ENCODE results near the gene ITGB6.

The ITGB6 gene

GRCh38 chr2:160085662-160086061, 114.4 kb downstream of the ITGB6 start:
- DNase-seq, result no peak

- DNase-seq, result no peak
Observed at GRCh38 chr2:160077912-160078810, 121.9 kb downstream of the ITGB6 start.

GRCh38 chr2:160076914-160077313, 123.2 kb downstream of the ITGB6 start:
- no peak for DNase-seq

GRCh38 chr2:160076241-160076640, 123.8 kb downstream of the ITGB6 start:
- no peak for DNase-seq

GRCh38 chr2:160075171-160075570, 124.9 kb downstream of the ITGB6 start:
- DNase-seq, result no peak

- no peak for DNase-seq
Observed at GRCh38 chr2:160073284-160073888, 126.7 kb downstream of the ITGB6 start.

GRCh38 chr2:160068906-160069305, 131.2 kb downstream of the ITGB6 start:
- no peak for DNase-seq

- no peak for DNase-seq
Observed at GRCh38 chr2:160064916-160065315, 135.2 kb downstream of the ITGB6 start.

- DNase-seq, result no peak
Observed at GRCh38 chr2:160063879-160064612, 136.0 kb downstream of the ITGB6 start.

- no peak for DNase-seq
Observed at GRCh38 chr2:160063271-160063670, 136.8 kb downstream of the ITGB6 start.

- no peak for DNase-seq
Observed at GRCh38 chr2:160062292-160063005, 137.6 kb downstream of the ITGB6 start, which contains the start of gene PLA2R1. Gene PLA2R1, minus strand, starts transcription at chr2:160062615. Its CDS starts 212 bp downstream, at chr2:160062403.

GRCh38 chr2:160061944-160062291, 138.2 kb downstream of the ITGB6 start:
- DNase-seq, result no peak

- DNase-seq, result no peak
Observed at GRCh38 chr2:160061533-160061932, 138.5 kb downstream of the ITGB6 start.

- DNase-seq, result no peak
Observed at GRCh38 chr2:160060297-160060696, 139.8 kb downstream of the ITGB6 start.

- no peak for DNase-seq
Observed at GRCh38 chr2:160057356-160057755, 142.7 kb downstream of the ITGB6 start.

- DNase-seq, result no peak
Observed at GRCh38 chr2:160055726-160056108, 144.4 kb downstream of the ITGB6 start.

GRCh38 chr2:160054984-160055725, 144.9 kb downstream of the ITGB6 start:
- no peak for DNase-seq

- no peak for DNase-seq
Observed at GRCh38 chr2:160053946-160054345, 146.1 kb downstream of the ITGB6 start.

- DNase-seq, result no peak
Observed at GRCh38 chr2:160052531-160052930, 147.5 kb downstream of the ITGB6 start.

GRCh38 chr2:160051371-160051800, 148.7 kb downstream of the ITGB6 start:
- no peak for DNase-seq

GRCh38 chr2:160050147-160050546, 149.9 kb downstream of the ITGB6 start:
- no peak for DNase-seq

Data from NCI-H1092 (cell line).